Measurements from ENCODE around the gene SGMS1. TPM values are rescaled to one million over a fixed set of nuclear protein-coding genes. Genes with fewer than 3 reads are reported as not detected.

The SGMS1 gene
- total RNA-seq, 1 experiment from 2014 or later: 20.4 TPM

GRCh38 chr10:50398823-50399222 lies 224.9 kb downstream of the SGMS1 start:
- Histone ChIP-seq H4K91ac (ENCODE audit: insufficient read length, low read depth, low read length) (no peak overlapping the region), H3K18ac (ENCODE audit: insufficient read length, low read depth, low read length) (no peak overlapping the region), H3K27ac (ENCODE audit: insufficient read length, low read depth, low read length) (no peak overlapping the region), H3K4ac (ENCODE audit: low read depth, low read length) (no peak overlapping the region), H3K79me1 (ENCODE audit: insufficient read depth, low read depth, low read length, poor library complexity, severe bottlenecking) (no peaks in the 10 kb centered on the region), H2AK5ac (ENCODE audit: insufficient read length, low read length) (no peak overlapping the region), H3T11ph (ENCODE audit: low read length) (no peak overlapping the region), H3K4me1 (ENCODE audit: insufficient read depth, low read length) (no peaks in the 10 kb centered on the region), H2BK20ac (ENCODE audit: low read depth, low read length, poor library complexity, severe bottlenecking) (no peak overlapping the region), H2BK15ac (ENCODE audit: low read depth, low read length) (no peak overlapping the region), H2BK5ac (ENCODE audit: insufficient read length, low read length) (no peak overlapping the region), H3K14ac (ENCODE audit: insufficient read depth, low read length) (no peak overlapping the region), H3K9ac (ENCODE audit: extremely low read depth, insufficient read length, low read length) (no peak overlapping the region), H2AFZ (ENCODE audit: low read length) (no peak overlapping the region), H3K9me3 (ENCODE audit: control insufficient read depth, low read depth, low read length) (no peaks in the 10 kb centered on the region), H2BK12ac (ENCODE audit: insufficient read length, low read depth, low read length) (no peak overlapping the region), H4K5ac (ENCODE audit: insufficient read length, low read depth, low read length) (no peak overlapping the region), H3K56ac (ENCODE audit: insufficient read length, low read depth, low read length) (no peak overlapping the region), H3K27me3 (ENCODE audit: insufficient read depth, low read length) (no peaks in the 10 kb centered on the region), H3K23me2 (ENCODE audit: insufficient read length, low read depth, low read length, poor library complexity, severe bottlenecking) (no peaks in the 10 kb centered on the region), H3K79me2 (ENCODE audit: insufficient read depth, low read length) (no peaks in the 10 kb centered on the region), H4K8ac (replicated peaks; ENCODE audit: insufficient read length, low read depth, low read length) (no peak overlapping the region), H3K23ac (ENCODE audit: insufficient read length, low read depth, low read length) (no peak overlapping the region), H3K4me2 (ENCODE audit: insufficient read depth, insufficient read length, low read length) (no peak overlapping the region), H2BK120ac (ENCODE audit: low read depth, low read length, poor library complexity, severe bottlenecking) (no peak overlapping the region), H4K20me1 (ENCODE audit: control insufficient read depth, insufficient read depth, insufficient read length) (no peaks in the 10 kb centered on the region)
- Mint-ChIP-seq H3K4me1 (peaks cover 4 to 6% of the 10 kb centered on the region in 2 experiments), H3K27ac (no peak overlapping the region), H3K36me3 (ENCODE audit: insufficient read depth in 1 of 3, low read depth in 3 of 3) (no peaks in the 10 kb centered on the region), H3K4me3 (no peak overlapping the region), H3K9me3 (no peaks in the 10 kb centered on the region), H3K27me3 (ENCODE audit: low read depth) (no peaks in the 10 kb centered on the region)
- no peak for DNase-seq
- no peak for TF ChIP-seq CTCF (conservative IDR thresholded peaks at IDR 0.05)
- no CpG with 5 or more reads among the region's 4 CpGs for WGBS (ENCODE audit: extremely low coverage, insufficient read length, low lambda C conversion rate)
